Endothelial cell of umbilical vein (primary cell): ENCODE measurements around the gene JPH3. TPM values are rescaled to one million over a fixed set of nuclear protein-coding genes. Genes with fewer than 3 reads are reported as not detected.

Experiments used
- BruUV-seq: library from RNA; stranded (reverse); fragments of 400-500 nt; replicated peaks from 2 replicates; lab custom pipeline; 2021; lab: Mats Ljungman, UMichigan
- CTCF ChIA-PET: fragments of 300-600, 350-600 bp; sonication (Branson Sonifier 250); formaldehyde crosslinking; loops from one replicate; lab custom pipeline; 2021; ENCODE audit warnings: antibody characterized with exemption, inconsistent platforms; lab: Charles Lee
- POLR2A ChIA-PET: fragments of 300-600, 350-600 bp; sonication (Branson Sonifier 250); formaldehyde crosslinking; loops from one replicate; lab custom pipeline; 2021; ENCODE audit warnings: antibody characterized with exemption, inconsistent platforms; lab: Charles Lee
- DNase-seq: peaks from one replicate; pipeline ENCODE4 v3.0.0-alpha.2; 2011; ENCODE audit warnings: low read depth, low spot score
- FAIRE-seq: peaks from 2 replicates; lab custom pipeline; 2011; peaks lifted over from hg19 to GRCh38; lab: Jason Lieb, UNC
- H2AFZ ChIP-seq: 2 replicates; pipeline ENCODE4 v1.6.0; 2012; ENCODE audit warnings: low read depth, low read length, control low read depth, inconsistent platforms
- H3K27ac ChIP-seq: 2 replicates; pipeline ENCODE4 v1.5.1; 2011; ENCODE audit warnings: low read depth, mild to moderate bottlenecking, control low read depth, low read length, moderate library complexity; ENCODE audit not compliant: insufficient read depth
- H3K27me3 ChIP-seq, 2 experiments: 2 replicates each; pipeline versions ENCODE4 v1.6.0 to v1.6.1; 2011; ENCODE audit warnings: low read length in 2 of 2, mixed read lengths in 1 of 2; ENCODE audit not compliant: control insufficient read depth in 2 of 2, insufficient read depth in 2 of 2
- H3K36me3 ChIP-seq, 2 experiments: 2 replicates in 1 of 2; 3 replicates in 1 of 2; pipeline ENCODE4 v1.5.1; 2011; ENCODE audit warnings: low read length in 2 of 2, mild to moderate bottlenecking in 1 of 2, moderate library complexity in 1 of 2; ENCODE audit not compliant: control insufficient read depth in 2 of 2, insufficient read depth in 2 of 2; ENCODE audit errors: extremely low read depth in 1 of 2
- H3K4me1 ChIP-seq: 3 replicates; pipeline ENCODE4 v1.5.1; 2011; ENCODE audit warnings: mild to moderate bottlenecking, low read length; ENCODE audit not compliant: control insufficient read depth, insufficient read depth; ENCODE audit errors: extremely low read depth
- H3K4me2 ChIP-seq: 2 replicates; pipeline ENCODE4 v1.6.1; 2011; ENCODE audit warnings: low read length, control low read depth, mixed read lengths; ENCODE audit not compliant: insufficient read depth
- H3K4me3 ChIP-seq, 3 experiments: fragments of 200-600 bp in 1 of 3; sonication (generic), shearing (Covaris generic) in 1 of 3; replicated peaks in 1 of 3; 2 replicates each; pipeline ENCODE4 v1.5.1; 2011 to 2016; ENCODE audit warnings: control low read depth in 3 of 3, low read length in 3 of 3, mild to moderate bottlenecking in 2 of 3, inconsistent platforms in 1 of 3, low read depth in 1 of 3, moderate library complexity in 1 of 3; ENCODE audit not compliant: insufficient read depth in 1 of 3
- H3K79me2 ChIP-seq: 2 replicates; pipeline ENCODE4 v1.6.0; 2012; ENCODE audit warnings: low read length, inconsistent platforms; ENCODE audit not compliant: control insufficient read depth, insufficient read depth
- H3K9ac ChIP-seq: replicated peaks from 2 replicates; pipeline ENCODE3; 2011; ENCODE audit warnings: low read length, control low read depth; ENCODE audit not compliant: insufficient read depth; ENCODE audit errors: extremely low read depth
- H3K9me1 ChIP-seq: replicated peaks from 3 replicates; pipeline ENCODE4 v1.6.0; 2011; ENCODE audit warnings: mild to moderate bottlenecking, low read length; ENCODE audit not compliant: control insufficient read depth, insufficient read depth; ENCODE audit errors: extremely low read depth
- H3K9me3 ChIP-seq: replicated peaks from 2 replicates; pipeline ENCODE4 v1.5.1; 2012; ENCODE audit warnings: low read length, inconsistent platforms; ENCODE audit not compliant: control insufficient read depth, insufficient read depth
- H4K20me1 ChIP-seq: replicated peaks from 2 replicates; pipeline ENCODE3; 2011; ENCODE audit warnings: mild to moderate bottlenecking, low read length; ENCODE audit not compliant: control insufficient read depth, insufficient read depth; ENCODE audit errors: extremely low read depth
- EZH2 ChIP-seq: IDR thresholded peaks from 2 replicates; pipeline ENCODE4 v1.6.1; 2012; ENCODE audit warnings: borderline replicate concordance, low read depth, mild to moderate bottlenecking, moderate library complexity, low read length, inconsistent platforms; ENCODE audit not compliant: severe bottlenecking
- FOS ChIP-seq: IDR thresholded peaks from 2 replicates; pipeline ENCODE4 v1.6.1; 2011; ENCODE audit warnings: mild to moderate bottlenecking, low read length, moderate library complexity, borderline replicate concordance; ENCODE audit not compliant: insufficient read depth
- GATA2 ChIP-seq: IDR thresholded peaks from 2 replicates; pipeline ENCODE4 v1.7.0; 2011; ENCODE audit warnings: low read depth, mild to moderate bottlenecking, moderate library complexity, mixed read lengths, low read length; ENCODE audit not compliant: insufficient read length, insufficient read depth
- JUN ChIP-seq: IDR thresholded peaks from 2 replicates; pipeline ENCODE4 v1.6.1; 2011; ENCODE audit warnings: borderline replicate concordance, low read depth; ENCODE audit not compliant: insufficient read length, insufficient read depth
- MYC ChIP-seq: IDR thresholded peaks from one replicate; pipeline ENCODE4 v1.6.1; 2011; ENCODE audit warnings: mild to moderate bottlenecking, low read depth, low read length
- POLR2A ChIP-seq: IDR thresholded peaks from 2 replicates; pipeline ENCODE4 v1.6.1; 2012; ENCODE audit warnings: low read depth, mild to moderate bottlenecking, control low read depth, low read length
- POLR2AphosphoS5 ChIP-seq: IDR thresholded peaks from 2 replicates; pipeline ENCODE4 v1.6.1; 2012; ENCODE audit warnings: low read depth, mild to moderate bottlenecking, control low read depth, low read length, moderate library complexity; ENCODE audit not compliant: insufficient read depth
- dilution Hi-C: fragments of 300-500 bp; cut with MboI; formaldehyde crosslinking; loops from one replicate; pipeline ENCODE4 v1.15.0; 2019; ENCODE audit warnings: low sequenced_read_pairs; ENCODE audit not compliant: extremely low pct_ligation_motif_present
- intact Hi-C: fragments of 100-400 bp; cut with micrococcal nuclease; formaldehyde crosslinking; loops from one replicate; pipeline ENCODE4 v1.10.0; 2022
- polyA plus RNA-seq, 4 experiments: library from polyadenylated mRNA; depleted of rRNA in 3 of 4; stranded (reverse) in 3 of 4; unstranded in 1 of 4; fragments of >200 nt; gene quantifications; 2 replicates each; pipeline versions ENCODE4 v1.2.1 to v1.2.3, GENCODE V29; 2011 to 2012; ENCODE audit warnings: missing spikeins in 1 of 4
- total RNA-seq: library from RNA; stranded (reverse); gene quantifications from 2 replicates; pipeline ENCODE4 v1.2.3, GENCODE V29; 2021
- TF ChIP-seq, protein P1 (sequence below): IDR thresholded peaks from 2 replicates; pipeline ENCODE4 v1.6.1; 2011; ENCODE audit not compliant: insufficient read depth, insufficient read length
- TF ChIP-seq, protein P2 (sequence below), 2 donors: IDR thresholded peaks; 1 replicate in 1 of 2; 2 replicates in 1 of 2; pipeline ENCODE4 v1.5.1; 2011; ENCODE audit warnings: low read length in 2 of 2, mild to moderate bottlenecking in 2 of 2, moderate library complexity in 2 of 2, control low read depth in 1 of 2, inconsistent platforms in 1 of 2, low read depth in 1 of 2; ENCODE audit not compliant: insufficient read depth in 1 of 2; ENCODE audit errors: extremely low read depth in 1 of 2

JPH3 gene
- total and polyA plus RNA-seq, 2 donors (not counting 3 experiments of a cell fraction or from before 2014, with no cell fraction given): 0.22 to 0.30 TPM

DNA sequence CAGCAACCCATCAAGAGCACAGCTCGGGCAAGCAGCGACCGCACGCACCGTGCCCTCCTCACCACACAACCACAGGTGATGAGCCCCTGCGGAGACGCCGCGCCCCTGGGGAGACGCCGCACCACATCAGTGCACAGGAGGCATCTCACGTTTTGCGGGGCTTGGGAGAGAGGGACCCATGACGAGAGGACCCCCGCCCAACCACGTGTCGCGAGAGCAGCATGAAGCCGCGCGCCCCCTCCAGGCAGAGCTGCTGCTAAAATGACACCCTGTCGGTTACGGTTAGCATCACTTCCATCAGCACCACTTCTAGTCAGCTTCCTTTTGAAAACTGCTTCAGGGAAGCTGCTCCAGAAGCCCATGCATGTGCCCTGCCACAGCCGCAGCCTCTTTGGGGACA, 118.1 kb downstream of the JPH3 start:
- ChIA-PET POLR2A (no interaction called here), CTCF (interaction anchor here (1.8 kb wide), 1 partner anchor 15 kb away, joined by 4 read pairs; no protein-coding TSS in a partner anchor)
- Histone ChIP-seq H3K4me2 (no peak overlapping the region), H3K9me3 (no peaks in the 10 kb centered on the region), H3K4me3 (no peak overlapping the region), H3K9ac (no peak overlapping the region), H2AFZ (no peak overlapping the region), H3K27ac (no peak overlapping the region), H3K27me3 (no peaks in the 10 kb centered on the region), H3K79me2 (no peaks in the 10 kb centered on the region), H3K4me1 (peaks cover 6% of the 10 kb centered on the region), H3K36me3 (peaks cover 6 to 10% of the 10 kb centered on the region in 2 experiments), H3K9me1 (no peaks in the 10 kb centered on the region), H4K20me1 (no peaks in the 10 kb centered on the region)
- no peak for DNase-seq
- BruUV-seq: no TSS peak
- intact Hi-C loops (no loop called here), dilution Hi-C loops (no loop called here)
- no peak for FAIRE-seq
- TF ChIP-seq FOS (no peak), JUN (no peak), MYC (no peak), POLR2AphosphoS5 (no peak), POLR2A (no peak), GATA2 (no peak), EZH2 (no peak)
- TF ChIP-seq, protein P1, sequence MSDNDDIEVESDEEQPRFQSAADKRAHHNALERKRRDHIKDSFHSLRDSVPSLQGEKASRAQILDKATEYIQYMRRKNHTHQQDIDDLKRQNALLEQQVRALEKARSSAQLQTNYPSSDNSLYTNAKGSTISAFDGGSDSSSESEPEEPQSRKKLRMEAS: no peak
- TF ChIP-seq, protein P2, sequence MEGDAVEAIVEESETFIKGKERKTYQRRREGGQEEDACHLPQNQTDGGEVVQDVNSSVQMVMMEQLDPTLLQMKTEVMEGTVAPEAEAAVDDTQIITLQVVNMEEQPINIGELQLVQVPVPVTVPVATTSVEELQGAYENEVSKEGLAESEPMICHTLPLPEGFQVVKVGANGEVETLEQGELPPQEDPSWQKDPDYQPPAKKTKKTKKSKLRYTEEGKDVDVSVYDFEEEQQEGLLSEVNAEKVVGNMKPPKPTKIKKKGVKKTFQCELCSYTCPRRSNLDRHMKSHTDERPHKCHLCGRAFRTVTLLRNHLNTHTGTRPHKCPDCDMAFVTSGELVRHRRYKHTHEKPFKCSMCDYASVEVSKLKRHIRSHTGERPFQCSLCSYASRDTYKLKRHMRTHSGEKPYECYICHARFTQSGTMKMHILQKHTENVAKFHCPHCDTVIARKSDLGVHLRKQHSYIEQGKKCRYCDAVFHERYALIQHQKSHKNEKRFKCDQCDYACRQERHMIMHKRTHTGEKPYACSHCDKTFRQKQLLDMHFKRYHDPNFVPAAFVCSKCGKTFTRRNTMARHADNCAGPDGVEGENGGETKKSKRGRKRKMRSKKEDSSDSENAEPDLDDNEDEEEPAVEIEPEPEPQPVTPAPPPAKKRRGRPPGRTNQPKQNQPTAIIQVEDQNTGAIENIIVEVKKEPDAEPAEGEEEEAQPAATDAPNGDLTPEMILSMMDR (IDR thresholded peaks at IDR 0.05; ENCODE audit: extremely low read depth in 1 of 2, insufficient read depth in 1 of 2, low read depth in 1 of 2, low read length in 2 of 2): no peak
